ENCODE results near the gene FAM222B.
"Not testable (repeated sequence)": the region's sequence is repeated elsewhere in the genome, so short reads cannot be mapped to it uniquely, and the experiment has no call there.

Gene FAM222B

DNA sequence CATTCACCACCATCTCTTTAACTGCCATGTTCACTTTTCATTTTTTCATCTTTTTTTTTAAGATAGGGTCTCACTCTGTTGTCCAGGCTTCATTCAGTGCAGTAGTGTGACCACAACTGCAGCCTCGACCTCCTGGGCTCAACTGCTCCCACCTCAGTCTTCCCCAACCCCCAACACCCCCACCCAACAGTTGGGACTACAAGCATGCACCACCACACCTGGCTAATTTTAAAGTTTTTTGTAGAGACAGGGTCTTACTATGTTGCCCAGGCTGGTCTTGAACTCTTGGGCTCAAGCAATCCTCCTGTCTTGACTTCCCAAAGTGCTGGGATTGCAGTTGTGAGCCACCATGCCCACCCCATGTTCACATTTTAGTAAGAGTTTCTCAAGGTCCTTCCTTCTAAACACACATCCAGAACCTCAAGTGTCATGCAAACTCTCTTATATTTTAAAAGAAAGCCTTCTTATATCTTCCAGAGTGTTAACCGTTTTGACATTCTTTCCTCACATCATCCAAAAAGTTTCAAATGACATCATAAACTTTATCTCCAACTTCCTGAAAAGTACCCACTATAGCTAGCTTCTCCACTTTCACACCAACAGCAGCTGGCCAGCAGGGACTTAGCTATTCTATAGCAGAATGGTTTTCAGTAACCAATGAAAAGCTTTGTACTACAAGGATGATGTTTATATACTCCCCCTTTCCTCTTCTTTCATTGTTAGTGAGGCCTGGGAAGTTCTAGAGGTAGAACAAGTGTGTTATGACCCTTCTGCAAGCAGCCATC is 49.5 kb downstream of the FAM222B start:
- H3K4me3 ChIP-seq (ENCODE audit: low read depth, low read length) = no peak overlapping the region
- DNase-seq (ENCODE audit: low read depth) = peak; percentile 65

DNA sequence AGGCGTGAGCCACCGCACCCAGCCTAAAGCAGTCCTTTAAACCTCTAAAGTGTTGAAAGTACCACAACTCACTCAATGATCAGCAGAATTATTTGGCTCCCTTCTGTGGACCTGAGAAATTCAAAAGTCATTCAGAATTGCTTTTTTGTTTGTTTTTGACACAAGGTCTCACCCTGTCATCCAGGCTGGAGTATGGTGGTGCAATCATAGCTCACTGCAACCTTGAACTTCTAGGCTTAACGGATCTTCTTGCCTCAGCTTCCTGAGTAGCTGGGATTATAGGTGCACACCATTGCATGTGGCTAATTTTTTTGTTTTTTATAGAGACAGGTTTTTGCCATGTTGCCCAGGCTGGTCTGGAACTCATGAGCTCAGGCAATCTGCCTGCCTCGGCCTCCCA is 54.5 kb downstream of the FAM222B start:
- DNase-seq (ENCODE audit: low read depth) = peak; percentile 39
- no peak for TF ChIP-seq MYC (IDR thresholded peaks at IDR 0.05; ENCODE audit: low read depth, low read length)
- no peak for TF ChIP-seq CTCF (IDR thresholded peaks at IDR 0.05; ENCODE audit: low read depth, low read length)
- TF ChIP-seq, protein P1, sequence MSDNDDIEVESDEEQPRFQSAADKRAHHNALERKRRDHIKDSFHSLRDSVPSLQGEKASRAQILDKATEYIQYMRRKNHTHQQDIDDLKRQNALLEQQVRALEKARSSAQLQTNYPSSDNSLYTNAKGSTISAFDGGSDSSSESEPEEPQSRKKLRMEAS (IDR thresholded peaks at IDR 0.05; ENCODE audit: low read depth, low read length) = no peak
- no peak for TF ChIP-seq POLR2A (IDR thresholded peaks at IDR 0.05; ENCODE audit: extremely low read depth, insufficient read length)
- H3K4me3 ChIP-seq (ENCODE audit: low read depth, low read length) = no peak overlapping the region

More for the DNA sequence above, 49.5 kb downstream of the FAM222B start:
- TF ChIP-seq POLR2A (IDR thresholded peaks at IDR 0.05; ENCODE audit: extremely low read depth, insufficient read length) = no peak
- no peak for TF ChIP-seq CTCF (IDR thresholded peaks at IDR 0.05; ENCODE audit: low read depth, low read length)
- no peak for TF ChIP-seq MYC (IDR thresholded peaks at IDR 0.05; ENCODE audit: low read depth, low read length)
- TF ChIP-seq, protein P1 (IDR thresholded peaks at IDR 0.05; ENCODE audit: low read depth, low read length) = no peak

DNA sequence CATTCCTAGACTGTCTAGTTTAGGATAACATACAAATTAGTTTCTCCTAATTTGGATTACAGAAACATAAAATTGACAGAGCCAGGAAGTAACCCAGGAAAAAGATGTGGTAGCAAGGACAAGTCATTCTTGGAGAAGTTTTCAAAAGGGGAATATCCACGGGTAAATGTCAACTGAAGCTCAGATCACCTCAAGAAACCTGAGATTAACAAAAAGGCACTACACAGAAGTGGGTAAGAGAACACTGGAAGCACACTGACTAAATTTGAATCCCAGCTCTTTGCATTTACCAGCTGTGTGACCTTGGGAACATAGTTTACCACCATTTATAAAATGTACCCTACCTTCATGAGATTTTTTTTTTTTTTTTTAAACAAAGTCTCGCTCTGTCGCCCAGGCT is 59.4 kb downstream of the FAM222B start:
- DNase-seq (ENCODE audit: low read depth) = no peak
- no peak for TF ChIP-seq POLR2A (IDR thresholded peaks at IDR 0.05; ENCODE audit: extremely low read depth, insufficient read length)
- TF ChIP-seq MYC (IDR thresholded peaks at IDR 0.05; ENCODE audit: low read depth, low read length) = no peak
- no peak for TF ChIP-seq CTCF (IDR thresholded peaks at IDR 0.05; ENCODE audit: low read depth, low read length)
- TF ChIP-seq, protein P1 (IDR thresholded peaks at IDR 0.05; ENCODE audit: low read depth, low read length) = no peak
- no peak overlapping the region for H3K4me3 ChIP-seq (ENCODE audit: low read depth, low read length)

- not testable (repeated sequence) for DNase-seq (ENCODE audit: low read depth); H3K4me3 ChIP-seq (ENCODE audit: low read depth, low read length)
Measured at GRCh38 chr17:28779601-28780000, 63.0 kb downstream of the FAM222B start.

DNA sequence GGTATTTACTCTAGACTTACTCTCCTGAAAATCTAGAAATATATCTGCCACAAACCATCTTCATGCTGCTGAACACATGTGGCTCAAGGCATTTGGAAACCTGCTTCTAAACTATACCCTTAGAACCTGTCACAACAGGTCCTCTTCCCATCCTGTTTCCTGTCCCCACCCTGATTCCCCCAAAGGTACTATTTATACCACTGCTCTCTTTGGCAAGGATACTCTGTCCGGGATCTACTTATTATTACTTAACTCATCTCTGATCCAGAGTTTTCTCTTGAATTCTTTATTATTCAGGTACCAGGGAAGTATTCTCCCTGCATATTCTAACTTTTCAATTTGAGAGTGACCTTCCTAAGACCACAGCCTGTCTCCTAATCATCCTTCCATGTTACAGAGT is 65.4 kb downstream of the FAM222B start:
- no peak for DNase-seq (ENCODE audit: low read depth)
- no peak overlapping the region for H3K4me3 ChIP-seq (ENCODE audit: low read depth, low read length)
- TF ChIP-seq POLR2A (IDR thresholded peaks at IDR 0.05; ENCODE audit: extremely low read depth, insufficient read length) = no peak
- no peak for TF ChIP-seq CTCF (IDR thresholded peaks at IDR 0.05; ENCODE audit: low read depth, low read length)
- TF ChIP-seq MYC (IDR thresholded peaks at IDR 0.05; ENCODE audit: low read depth, low read length) = no peak
- TF ChIP-seq, protein P1 (IDR thresholded peaks at IDR 0.05; ENCODE audit: low read depth, low read length) = no peak

- no peak for DNase-seq (ENCODE audit: low read depth)
- H3K4me3 ChIP-seq (ENCODE audit: low read depth, low read length) = no peak overlapping the region
- TF ChIP-seq CTCF (IDR thresholded peaks at IDR 0.05; ENCODE audit: low read depth, low read length) (no peak), POLR2A (IDR thresholded peaks at IDR 0.05; ENCODE audit: extremely low read depth, insufficient read length) (no peak), MYC (IDR thresholded peaks at IDR 0.05; ENCODE audit: low read depth, low read length) (no peak)
- TF ChIP-seq, protein P1 (IDR thresholded peaks at IDR 0.05; ENCODE audit: low read depth, low read length) = no peak
Measured at GRCh38 chr17:28774206-28774605, 68.4 kb downstream of the FAM222B start.
